ENCODE measurements around the gene OR10H1.
"Not testable (repeated sequence)": the region's sequence is repeated elsewhere in the genome, so short reads cannot be mapped to it uniquely, and the experiment has no call there.

OR10H1 gene

DNA sequence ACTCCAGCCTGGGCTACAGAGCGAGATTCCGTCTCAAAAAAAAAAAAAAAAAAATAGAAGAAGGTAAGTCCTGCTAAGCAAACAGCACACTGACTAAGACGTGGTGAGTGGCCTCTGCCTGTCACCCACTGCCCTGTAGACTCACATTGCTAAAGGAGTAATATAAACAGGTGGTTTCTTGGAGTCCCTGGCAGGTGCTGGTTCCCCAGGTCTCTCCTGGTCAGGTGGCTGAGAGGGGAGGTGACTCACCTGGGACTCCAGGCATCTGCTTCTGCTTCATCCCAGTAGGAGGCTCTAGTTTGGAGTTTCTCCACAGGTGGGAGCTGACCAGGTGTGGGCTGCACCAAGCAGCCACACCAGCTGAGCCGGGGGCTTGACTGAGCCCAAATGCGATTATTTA lies at the start of gene OR10H1:
Gene OR10H1 (minus strand): TSS at position 359 of the 400 bp plus-strand sequence. CDS start 7,627 bp downstream, outside the sequence.
- DNase-seq: no peak

DNA sequence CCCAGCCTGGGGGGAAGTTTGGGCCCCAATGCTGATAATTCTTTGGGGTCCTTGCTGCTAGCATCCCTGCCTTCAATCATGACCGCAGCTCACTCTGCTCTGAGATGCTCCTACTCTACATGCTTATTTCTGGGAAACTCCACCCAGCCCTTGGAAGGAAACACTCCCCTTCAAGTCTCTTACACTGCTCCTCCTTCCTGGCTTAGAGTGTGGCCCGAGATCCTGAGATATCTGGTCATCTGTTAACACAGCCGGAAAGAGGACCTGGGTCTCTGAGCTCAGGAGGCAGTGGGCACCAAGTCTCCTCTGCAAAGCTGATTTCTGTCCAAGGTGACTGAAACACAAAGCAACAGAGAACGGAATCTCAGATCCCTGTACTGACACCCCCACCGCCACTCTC lies 49.4 kb upstream of the OR10H1 start:
- DNase-seq: no peak

GRCh38 chr19:15863272-15863671 lies 47.8 kb upstream of the OR10H1 start:
- DNase-seq: no peak

- DNase-seq: no peak
Measured at GRCh38 chr19:15862444-15862843, 47.0 kb upstream of the OR10H1 start.

GRCh38 chr19:15860522-15860921 lies 45.1 kb upstream of the OR10H1 start:
- DNase-seq: no peak

GRCh38 chr19:15859187-15859586 lies 43.7 kb upstream of the OR10H1 start:
- DNase-seq: no peak

DNA sequence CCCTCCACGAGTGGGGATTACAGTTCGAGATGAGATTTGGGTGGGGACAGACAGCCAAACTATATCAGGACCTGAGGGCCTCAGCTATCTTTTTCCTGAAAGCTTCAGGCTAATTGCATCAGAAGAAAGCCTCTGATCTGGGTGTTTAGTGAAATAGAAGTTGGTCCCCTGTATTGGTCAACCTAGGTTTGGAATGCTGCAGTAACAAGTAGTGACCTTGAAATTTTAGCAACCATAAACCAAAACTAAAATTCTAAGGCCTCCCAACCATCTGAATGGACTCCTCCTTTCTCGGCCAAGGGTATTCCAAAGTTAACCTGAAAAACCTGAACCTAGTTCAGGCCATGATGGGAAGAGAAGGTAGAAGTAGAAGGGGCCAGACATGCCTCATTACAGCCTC lies 34.9 kb upstream of the OR10H1 start:
- no peak for DNase-seq

DNA sequence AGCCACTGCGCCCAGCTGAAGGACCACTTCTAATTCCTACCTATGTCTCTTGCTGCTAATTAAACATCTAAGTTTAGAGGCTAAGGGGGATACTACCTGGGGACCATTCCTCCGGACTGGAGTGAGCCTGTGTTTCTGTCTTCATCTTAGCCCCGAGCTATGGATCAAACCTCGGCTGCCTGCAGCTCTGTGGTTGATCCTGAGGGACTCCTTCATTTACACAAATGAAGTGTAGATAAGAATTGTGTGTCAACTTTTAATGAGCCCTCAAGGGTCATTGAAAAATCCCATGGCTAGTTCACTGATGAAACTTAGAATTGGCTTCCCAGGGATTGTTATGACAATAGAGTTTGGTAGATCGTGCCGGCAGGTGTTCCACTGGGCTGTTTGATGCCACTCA lies 31.5 kb upstream of the OR10H1 start:
- no peak for DNase-seq

GRCh38 chr19:15843894-15844222 lies 28.4 kb upstream of the OR10H1 start:
- DNase-seq: not testable (repeated sequence)

GRCh38 chr19:15843203-15843893 lies 27.9 kb upstream of the OR10H1 start:
- no peak for DNase-seq

DNA sequence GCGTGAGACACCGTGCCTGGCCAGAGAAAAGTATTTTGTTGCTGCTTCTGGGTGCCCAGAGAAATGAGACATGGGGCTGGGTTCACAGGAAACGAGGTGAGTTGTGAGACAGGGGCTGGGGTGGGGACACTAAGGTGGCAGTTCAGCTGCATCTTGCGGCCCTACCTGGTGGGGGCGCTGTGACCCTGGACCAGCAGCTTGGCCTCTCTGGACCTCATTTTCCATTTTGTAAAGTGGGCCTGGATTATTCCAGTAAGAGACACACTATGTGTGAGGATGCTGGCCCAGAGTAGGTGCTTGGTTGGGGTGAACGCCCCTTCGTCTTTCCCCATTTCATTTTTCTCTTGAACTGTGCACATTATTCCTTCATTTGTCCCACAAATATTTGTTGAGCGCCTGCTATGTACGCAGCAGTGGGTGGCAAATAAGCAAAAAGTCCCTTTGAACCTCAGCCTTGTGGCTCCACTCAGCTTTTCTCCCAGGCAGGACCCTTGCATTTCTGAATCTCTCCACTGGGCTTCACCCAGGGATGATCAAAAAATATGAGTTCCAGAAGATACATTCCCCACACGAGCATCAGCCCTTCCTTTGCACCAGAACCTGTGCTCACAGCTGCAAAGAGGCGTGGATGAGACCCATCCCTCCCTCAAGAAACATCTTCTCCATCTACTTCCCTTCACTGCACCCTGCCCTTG lies 26.6 kb upstream of the OR10H1 start:
- no peak for DNase-seq

- DNase-seq: no peak
Measured at GRCh38 chr19:15840833-15841232, 25.4 kb upstream of the OR10H1 start.

DNA sequence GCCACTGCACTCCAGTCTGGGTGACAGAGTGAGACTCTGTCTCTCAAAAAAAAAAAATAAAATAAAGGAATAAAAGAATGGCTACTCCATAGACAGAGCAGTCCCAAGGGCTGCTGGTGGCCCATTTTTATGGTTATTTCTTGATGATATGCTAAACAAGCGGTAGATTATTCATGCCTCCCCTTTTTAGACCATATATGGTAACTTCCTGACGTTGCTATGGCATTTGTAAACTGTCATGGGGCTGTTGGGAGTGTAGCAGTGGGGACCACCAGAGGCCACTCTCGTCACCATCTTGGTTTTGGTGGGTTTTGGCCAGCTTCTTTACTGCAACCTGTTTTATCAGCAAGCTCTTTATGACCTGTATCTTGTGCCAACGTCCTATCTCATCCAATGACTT lies 24.4 kb upstream of the OR10H1 start:
- not testable (repeated sequence) for DNase-seq

DNA sequence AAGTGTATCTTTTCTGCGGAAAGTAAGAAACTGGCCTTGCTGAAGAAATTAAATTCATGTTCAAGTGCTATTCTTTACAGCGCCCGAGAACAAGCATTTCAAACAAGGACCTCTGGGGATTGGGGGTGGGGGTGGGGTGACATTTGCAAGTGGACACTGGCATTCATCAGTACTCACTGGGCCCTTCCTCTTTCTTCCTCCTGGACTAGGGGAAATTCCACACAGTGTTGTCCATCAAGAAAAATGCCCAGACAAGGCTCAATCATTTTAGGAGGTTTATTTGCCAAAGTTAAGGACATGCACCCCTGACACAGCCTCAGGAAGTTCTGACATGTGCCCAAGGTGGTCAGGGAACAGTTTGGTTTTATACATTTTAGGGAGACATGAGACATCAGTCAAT lies 22.9 kb upstream of the OR10H1 start:
- DNase-seq: no peak

- DNase-seq: no peak
Measured at GRCh38 chr19:15837221-15837731, 21.8 kb upstream of the OR10H1 start.

DNA sequence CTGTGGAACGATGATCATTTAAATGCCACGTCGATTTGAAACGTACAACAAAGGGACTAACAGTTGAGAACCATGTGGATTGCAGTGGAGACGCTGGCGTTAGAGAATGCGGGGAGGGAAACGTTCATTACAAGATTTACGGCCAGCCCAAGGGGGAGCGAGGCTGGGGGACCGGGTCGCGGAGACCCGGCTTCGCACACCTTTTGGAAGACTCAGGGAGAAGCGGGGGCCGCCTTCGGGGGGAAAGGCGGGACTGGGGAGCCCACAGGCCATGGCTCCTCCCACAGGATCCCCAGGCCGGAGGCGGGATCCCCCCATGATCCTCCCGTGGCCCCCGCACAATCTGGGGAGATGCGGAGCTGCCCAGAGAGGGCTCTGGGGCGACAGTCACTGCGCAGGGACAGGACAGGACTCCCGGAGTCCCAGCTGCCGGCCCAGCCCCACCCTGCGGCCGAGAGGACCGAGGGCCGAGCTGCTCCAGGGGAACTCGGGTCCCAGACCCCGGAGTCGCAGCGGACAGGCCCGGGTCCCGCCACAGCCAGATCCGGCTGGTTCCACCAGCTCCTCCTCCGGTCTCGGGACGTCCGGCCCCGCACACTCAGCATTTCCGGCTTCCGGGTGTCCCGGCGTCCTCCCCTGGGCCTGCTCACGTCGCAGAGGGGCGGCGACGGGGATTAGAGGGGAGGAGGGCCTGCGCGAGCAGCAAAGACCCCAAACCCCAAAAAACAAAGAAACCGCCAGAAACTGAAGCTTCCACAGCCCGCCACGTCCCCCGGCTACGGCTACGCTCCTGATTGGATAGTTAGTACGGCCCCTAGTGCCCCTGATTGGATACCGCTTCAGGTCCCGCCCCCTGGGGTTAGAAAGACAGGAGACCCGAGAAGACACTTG lies 21.1 kb upstream of the OR10H1 start:
- DNase-seq: peak; percentile 82 to 83

GRCh38 chr19:15835565-15836329 lies 20.3 kb upstream of the OR10H1 start:
- DNase-seq: not testable (repeated sequence)

- not testable (repeated sequence) for DNase-seq
Measured at GRCh38 chr19:15834232-15834631, 18.8 kb upstream of the OR10H1 start.

DNA sequence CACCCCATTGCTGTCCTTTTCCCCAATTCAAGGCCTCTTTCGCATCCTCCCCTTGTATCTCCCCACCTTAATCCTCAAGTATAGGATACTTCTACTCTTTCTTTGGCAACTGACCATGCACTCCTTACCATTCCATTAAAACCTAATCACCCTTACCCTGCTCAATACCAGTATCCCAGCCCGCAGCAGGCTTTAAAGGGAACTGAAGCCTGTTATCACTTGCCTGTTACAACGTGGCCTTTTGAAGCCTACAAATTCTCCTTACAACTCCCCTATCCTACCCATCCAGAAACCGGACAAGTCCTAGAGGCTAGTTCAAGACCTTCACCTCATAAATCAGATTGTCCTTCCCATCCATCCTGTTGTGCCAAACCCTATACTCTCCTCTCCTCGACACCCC lies 16.2 kb upstream of the OR10H1 start:
- no peak for DNase-seq

DNA sequence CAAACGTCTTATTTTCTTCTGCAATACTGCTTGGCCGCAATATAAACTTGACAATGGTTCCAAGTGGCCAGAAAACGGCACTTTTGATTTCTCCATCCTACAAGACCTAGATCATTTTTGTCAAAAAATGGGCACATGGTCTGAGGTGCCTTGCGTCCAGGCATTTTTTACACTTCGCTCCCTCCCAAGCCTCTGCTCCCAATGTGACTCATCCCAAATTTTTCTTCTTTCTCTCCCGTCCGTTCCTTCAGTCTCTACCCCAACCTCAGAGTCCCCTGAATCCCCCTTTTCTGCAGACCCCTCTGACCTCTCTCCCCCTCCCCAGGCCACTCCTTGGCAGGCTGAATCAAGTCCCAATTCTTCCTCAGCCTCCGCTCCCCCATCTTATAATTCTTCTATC lies 14.3 kb upstream of the OR10H1 start:
- DNase-seq: no peak

GRCh38 chr19:15829306-15829698 lies 13.8 kb upstream of the OR10H1 start:
- no peak for DNase-seq

GRCh38 chr19:15828611-15829305 lies 13.3 kb upstream of the OR10H1 start:
- DNase-seq: not testable (repeated sequence)

All from NCI-H2081 (cell line).